ENCODE measurements around the gene CRKL.
"Not testable (repeated sequence)": the region's sequence is repeated elsewhere in the genome, so short reads cannot be mapped to it uniquely, and the experiment has no call there.

Gene CRKL

DNA sequence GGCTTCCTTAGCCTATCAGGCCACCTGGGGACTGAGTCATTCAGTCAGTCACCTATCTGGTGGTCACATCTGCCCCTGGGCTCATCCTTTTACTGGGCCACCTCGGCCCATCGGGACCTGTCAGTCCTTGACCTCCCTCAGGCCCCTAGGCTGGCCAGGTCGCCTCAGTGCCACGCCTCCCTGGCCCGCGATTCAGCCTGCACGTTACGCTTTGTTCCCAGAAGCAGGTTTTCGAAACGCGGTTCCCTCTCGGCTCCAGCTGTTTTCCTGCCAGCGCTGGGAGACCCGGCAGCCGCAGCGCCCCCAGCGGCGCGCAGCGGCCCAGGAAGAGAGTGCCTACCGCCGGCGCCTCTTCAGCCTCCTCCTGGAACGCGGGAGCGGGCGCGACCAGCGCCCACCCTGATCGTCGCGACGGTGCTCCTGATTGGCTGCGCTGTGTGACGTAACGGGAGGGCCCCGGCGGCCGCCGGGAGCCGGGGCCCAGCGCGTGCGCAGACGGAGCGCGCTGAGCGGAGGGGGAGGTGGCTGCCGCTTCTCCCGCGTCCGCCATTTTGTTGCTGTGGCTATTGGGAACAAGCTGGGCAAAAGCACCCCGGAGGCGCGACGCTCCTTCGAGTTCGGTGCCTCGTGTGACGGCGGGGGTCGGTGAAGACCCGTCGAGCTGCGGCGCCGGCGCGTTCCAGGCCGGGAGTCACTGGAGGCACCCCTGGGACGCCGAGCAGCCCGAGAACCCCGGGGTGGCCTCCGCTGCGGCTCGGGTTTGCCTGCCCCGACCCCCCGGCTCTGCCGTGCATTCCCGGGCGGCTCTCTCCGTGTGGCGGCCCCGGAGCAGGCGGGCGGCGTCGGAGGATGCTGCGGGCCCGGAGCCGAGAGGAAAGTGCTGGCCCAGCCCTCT lies at the start of gene CRKL:
Gene CRKL (plus strand): TSS at position 492 of the 895 bp plus-strand sequence. CDS start 528 bp downstream, outside the sequence.
- peak; percentile 97 for DNase-seq

GRCh38 chr22:20868025-20868962 lies 48.9 kb upstream of the CRKL start:
- no peak for DNase-seq

DNA sequence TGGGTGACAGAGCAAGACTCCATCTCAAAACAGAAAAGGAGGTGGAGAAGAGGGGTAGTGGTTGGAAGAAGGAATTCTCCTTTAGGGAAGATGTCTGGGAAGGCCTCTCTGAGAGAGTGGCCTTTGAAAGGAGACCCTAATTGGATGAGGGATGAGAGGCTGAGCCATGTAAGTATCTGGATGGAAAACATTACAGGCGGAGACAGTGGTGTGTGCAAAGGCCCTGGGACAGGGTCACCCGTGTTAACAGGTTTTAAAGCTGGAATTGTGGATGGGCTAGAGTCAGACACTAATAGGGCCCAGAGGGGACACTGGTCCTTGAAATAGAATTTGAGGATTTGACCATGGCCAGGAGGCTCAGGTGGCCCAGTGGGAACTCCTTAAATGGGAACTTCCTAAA lies 48.0 kb upstream of the CRKL start:
- no peak for DNase-seq

- no peak for DNase-seq
Observed at GRCh38 chr22:20873214-20873613, 44.0 kb upstream of the CRKL start.

DNA sequence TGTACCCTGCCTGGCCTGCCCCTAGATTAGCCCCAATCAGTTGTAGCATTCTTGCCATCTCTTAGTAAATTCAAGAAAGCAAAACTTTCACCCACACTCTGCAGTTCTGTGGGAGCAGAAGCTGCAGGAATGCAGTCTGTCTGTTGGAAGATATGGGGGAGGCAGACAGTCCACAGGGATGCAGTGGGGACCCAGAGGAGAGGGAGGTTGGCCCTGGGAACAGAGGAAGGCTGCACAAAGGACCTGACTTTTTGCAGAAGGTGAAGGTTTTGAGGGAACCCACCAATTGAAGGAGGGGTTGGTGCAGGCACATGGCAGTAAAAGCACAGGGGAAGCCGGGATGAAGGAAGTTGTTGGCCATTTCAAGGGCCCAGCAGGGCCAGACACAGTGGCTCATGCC lies 41.9 kb upstream of the CRKL start:
- DNase-seq, result no peak

GRCh38 chr22:20877715-20878114 lies 39.5 kb upstream of the CRKL start:
- no peak for DNase-seq

- DNase-seq, result no peak
Observed at GRCh38 chr22:20881231-20881630, 36.0 kb upstream of the CRKL start.

DNA sequence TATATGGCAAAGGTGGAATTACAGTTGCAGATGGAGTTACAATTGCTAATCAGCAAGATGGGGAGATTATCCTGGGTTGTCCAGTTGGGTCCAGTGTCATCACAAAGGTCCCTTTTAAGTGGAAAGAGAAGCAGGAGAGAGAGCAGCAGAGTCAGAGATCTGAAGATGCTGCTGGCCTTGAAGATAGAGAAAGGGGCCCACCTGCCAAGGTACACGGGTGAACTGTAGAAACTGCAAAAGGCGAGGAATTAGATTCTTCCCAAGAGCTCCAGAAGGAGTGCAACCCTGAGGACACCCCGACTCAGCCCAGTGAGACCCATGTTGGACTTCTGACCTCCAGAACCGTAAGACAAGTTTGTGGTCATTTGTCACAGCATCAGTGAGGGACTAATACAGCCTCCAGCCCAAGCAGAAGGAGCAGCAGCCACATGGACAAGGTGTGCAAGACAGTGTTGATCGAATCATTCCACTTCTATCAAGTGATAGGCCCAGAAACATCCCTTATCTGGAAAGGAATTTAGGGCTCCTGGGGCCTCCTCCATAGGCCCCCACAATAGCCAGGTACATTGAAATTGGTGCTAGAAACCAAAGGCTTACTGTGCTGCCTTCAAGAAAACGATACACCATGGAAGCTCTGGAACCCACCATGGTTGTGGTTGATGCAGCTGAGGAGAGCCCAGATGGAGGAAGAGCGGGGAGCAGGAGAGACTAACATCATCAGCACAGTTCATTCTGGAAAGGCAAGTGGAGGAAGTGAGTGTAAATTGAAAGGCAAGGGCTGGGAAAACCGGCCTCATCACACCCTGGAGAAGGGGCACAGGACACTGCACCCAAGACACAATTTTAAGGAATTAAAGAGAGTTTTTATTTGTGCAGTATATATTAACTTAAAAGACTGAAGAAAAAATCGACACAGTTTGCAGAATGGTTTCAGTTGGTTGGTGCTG lies 35.1 kb upstream of the CRKL start:
- no peak for DNase-seq

- no peak for DNase-seq
Observed at GRCh38 chr22:20882855-20883254, 34.4 kb upstream of the CRKL start.

- no peak for DNase-seq
Observed at GRCh38 chr22:20884454-20884853, 32.8 kb upstream of the CRKL start.

DNA sequence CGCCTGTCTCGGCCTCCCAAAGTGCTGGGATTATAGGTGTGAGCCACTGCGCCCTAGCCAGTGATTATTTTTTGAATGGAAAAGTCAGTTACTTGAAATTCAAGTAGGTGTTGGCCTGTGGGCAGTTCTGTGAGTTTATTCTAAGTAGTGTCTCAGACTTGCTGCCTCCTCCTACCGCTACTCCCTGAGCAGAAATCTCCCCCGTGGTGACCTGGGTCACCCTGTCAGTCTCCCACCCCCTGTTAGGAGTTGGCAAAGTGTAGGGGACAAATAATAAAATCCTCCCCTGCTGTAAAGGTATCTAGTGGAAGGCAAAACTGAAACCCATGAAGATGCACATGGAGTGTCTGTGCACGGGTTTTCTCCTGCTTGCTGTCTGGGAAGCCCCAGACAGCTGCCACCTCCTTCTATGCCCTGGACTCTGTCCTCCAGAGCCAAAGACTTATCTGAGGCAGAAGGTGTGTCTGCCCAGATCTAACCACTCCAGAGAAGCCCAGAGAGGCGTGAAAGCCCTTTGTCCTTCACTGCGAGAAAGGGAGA lies 32.1 kb upstream of the CRKL start:
- no peak for DNase-seq

DNA sequence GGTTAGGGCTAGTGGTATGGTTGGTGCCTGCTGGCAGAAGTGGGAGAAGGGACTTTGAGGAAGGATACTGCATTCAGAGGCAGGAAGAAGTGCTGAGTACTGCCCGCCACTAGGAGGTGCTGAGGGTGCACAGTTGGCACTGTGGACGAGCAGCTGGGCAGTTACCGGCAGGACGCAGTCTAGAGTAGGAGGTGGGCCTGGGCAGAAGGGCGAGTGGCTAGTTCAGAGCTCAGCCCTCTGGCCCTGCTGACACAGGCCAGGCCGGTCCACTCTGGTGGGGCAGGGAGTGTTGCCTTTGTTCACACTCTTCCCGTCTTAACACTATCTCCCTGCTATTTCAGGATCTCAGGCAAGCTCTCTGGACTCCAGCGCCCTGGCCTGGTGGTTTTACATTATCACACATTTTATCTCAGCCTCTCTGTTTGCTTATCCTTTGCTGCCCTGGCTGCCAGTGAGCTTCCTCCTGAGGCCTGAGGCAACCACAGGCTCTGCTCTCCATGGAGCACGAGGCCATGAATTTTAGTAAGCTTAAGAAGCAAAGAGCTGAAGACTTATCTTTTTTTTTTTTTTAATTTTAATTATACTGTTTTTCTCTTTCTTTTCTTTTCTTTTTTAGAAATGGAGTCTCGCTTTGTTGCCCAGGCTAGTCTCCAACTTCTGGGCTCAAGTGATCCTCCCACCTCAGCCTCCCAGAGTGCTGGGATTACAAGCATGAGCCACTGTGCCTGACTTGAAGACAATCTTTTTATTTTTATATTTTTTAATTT lies 31.5 kb upstream of the CRKL start:
- peak; percentile 42 for DNase-seq

GRCh38 chr22:20887375-20887774 lies 29.8 kb upstream of the CRKL start:
- DNase-seq, result no peak

GRCh38 chr22:20889025-20889704 lies 28.0 kb upstream of the CRKL start:
- DNase-seq, result no peak

GRCh38 chr22:20889904-20890540 lies 27.2 kb upstream of the CRKL start:
- no peak for DNase-seq

GRCh38 chr22:20890975-20891374 lies 26.2 kb upstream of the CRKL start:
- no peak for DNase-seq

DNA sequence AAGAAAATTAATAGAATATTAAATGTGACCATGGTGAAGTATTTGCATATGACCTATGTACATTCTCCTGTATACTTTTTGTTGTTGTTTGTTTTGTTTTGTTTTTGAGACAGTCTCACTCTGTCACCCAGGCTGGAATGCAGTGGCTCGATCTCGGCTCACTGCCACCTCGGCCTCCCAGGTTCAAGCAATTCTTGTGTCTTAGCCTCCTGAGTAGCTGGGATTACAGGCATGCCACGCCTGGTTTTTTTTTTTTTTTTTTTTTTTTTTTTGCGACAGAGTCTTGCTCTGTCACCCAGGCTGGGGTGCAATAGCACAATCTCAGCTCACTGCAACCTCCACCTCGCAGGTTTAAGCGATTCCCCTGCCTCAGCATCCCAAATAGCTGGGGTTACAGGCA lies 19.5 kb upstream of the CRKL start:
- not testable (repeated sequence) for DNase-seq

DNA sequence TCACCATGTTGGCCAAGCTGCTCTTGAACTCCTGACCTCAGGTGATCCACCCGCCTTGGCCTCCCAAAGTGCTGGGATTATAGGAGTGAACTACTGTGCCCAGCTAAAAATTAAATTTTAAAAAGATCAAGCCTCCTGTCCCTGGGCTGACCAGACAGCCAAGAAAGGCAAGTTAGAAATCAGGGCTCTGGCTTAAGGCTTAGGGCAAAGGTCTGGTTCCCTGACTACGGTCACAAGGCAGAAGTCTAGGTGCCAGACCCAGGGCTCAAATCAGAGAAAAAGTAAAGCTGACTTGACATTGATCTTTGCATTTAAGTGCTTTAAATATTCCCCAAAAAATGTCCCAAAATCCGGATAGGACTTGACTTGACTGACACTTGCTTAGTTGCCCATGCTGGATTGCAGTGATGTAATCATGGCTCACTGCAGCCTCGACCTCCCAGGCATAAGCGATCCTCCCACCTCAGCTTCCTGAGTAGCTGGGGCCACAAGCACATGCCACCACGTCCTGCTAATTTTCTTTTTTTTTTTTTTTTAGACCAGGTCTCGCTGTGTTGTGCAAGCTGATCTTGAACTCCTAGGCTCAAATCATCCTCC lies 17.3 kb upstream of the CRKL start:
- no peak for DNase-seq

DNA sequence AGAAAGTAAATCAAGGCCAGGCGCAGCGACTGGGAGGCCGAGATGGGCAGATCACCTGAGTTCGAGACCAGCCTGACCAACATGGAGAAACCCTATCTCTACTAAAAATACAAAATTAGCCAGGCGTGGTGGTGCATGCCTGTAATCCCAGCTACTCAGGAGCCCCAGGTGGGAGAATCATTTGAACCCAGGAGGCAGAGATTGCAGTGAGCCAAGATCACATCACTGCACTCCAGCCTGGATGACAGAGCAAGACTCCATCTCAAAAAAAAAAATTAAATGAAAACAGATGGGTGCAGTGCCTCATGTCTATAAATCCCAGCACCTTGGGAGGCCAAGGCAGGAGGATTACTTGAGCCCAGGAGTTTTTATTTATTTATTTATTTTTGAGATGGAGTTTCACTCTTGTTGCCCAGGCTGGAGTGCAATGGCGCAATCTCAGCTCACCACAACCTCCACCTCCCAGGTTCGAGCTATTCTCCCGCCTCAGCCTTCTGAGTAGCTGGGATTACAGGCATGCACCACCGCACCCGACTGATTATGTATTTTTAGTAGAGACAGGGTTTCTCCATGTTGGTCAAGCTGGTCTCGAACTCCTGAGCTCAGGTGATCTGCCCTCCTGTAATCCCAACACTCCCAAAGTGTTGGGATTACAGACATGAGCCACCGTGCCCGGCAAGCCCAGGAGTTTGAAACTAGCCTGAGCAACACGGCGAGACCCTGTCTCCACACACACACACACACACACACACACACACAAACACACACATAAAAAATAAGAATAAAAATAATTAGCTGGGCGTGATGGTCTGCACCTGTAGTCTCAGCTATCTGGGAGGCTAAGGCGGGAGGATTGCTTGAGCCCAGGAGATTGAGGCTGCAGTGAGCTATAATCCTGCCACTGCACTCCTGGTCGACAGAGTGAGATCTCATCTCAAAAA lies 15.8 kb upstream of the CRKL start:
- DNase-seq, result not testable (repeated sequence)

All from CD4-positive, alpha-beta T cell treated with Interleukin-12 subunit alpha and Interleukin-12 subunit beta, for 1 hour (primary cell).